Kidney (tissue), 14 donors: ENCODE measurements around the gene MYO16. TPM values are rescaled to one million over a fixed set of nuclear protein-coding genes. Genes with fewer than 3 reads are reported as not detected.

ENCODE experiments used
- DNase-seq, 5 donors: peaks; one replicate each; pipeline ENCODE4 v3.0.0-alpha.2; 2013 to 2020
- FAIRE-seq: peaks from 2 replicates; lab custom pipeline; 2012; peaks lifted over from hg19 to GRCh38; lab: Jason Lieb, UNC
- H3K27ac ChIP-seq, 2 donors: one replicate each; pipeline ENCODE4 v1.7.0; 2013; ENCODE audit warnings: low read depth in 2 of 2, low read length in 2 of 2, inconsistent platforms in 1 of 2
- H3K27me3 ChIP-seq: one replicate; pipeline ENCODE4 v1.7.1; 2013; ENCODE audit warnings: low read length, inconsistent platforms; ENCODE audit not compliant: control insufficient read depth, insufficient read depth
- H3K36me3 ChIP-seq, 3 donors: one replicate each; pipeline versions ENCODE4 v1.7.0 to v1.7.1; 2013; ENCODE audit warnings: low read length in 3 of 3, control low read depth in 1 of 3, inconsistent platforms in 1 of 3; ENCODE audit not compliant: insufficient read depth in 3 of 3, control insufficient read depth in 2 of 3
- H3K4me1 ChIP-seq, 3 donors: one replicate each; pipeline versions ENCODE4 v1.7.0 to v1.7.1; 2013; ENCODE audit warnings: low read length in 3 of 3, inconsistent platforms in 1 of 3, low read depth in 1 of 3; ENCODE audit not compliant: control insufficient read depth in 2 of 3, insufficient read depth in 2 of 3
- H3K4me3 ChIP-seq, 3 donors: one replicate each; pipeline versions ENCODE4 v1.7.0 to v1.8.1; 2013; ENCODE audit warnings: low read length in 3 of 3, control low read depth in 1 of 3, inconsistent platforms in 1 of 3
- H3K9ac ChIP-seq, 3 donors: one replicate each; pipeline versions ENCODE4 v1.7.0 to v1.7.1; 2013; ENCODE audit warnings: low read length in 3 of 3, control low read depth in 1 of 3, inconsistent platforms in 1 of 3
- H3K9me3 ChIP-seq, 3 donors: one replicate each; pipeline versions ENCODE4 v1.7.0 to v1.7.1; 2013; ENCODE audit warnings: low read length in 3 of 3, control low read depth in 1 of 3, inconsistent platforms in 1 of 3; ENCODE audit not compliant: control insufficient read depth in 2 of 3, insufficient read depth in 1 of 3
- intact Hi-C: fragments of 100-400 bp; cut with DNase I; formaldehyde crosslinking; loops from one replicate; pipeline ENCODE4 v1.11.1; 2022
- polyA plus RNA-seq: library from polyadenylated mRNA; stranded (reverse); fragments of 350-450 nt; fragmentation: Illumina TruSeq; extraction: RNeasy Lipid Tissue Mini Kit (QIAGEN cat#74804); gene quantifications from one replicate; pipeline ENCODE4 v1.2.3, GENCODE V29; 2014; ENCODE audit warnings: low read depth, low replicate concordance; ENCODE audit not compliant: insufficient read depth
- total RNA-seq: library from RNA; stranded (reverse); fragmentation: NEBNext Ultra II Directional; extraction: Animal tissue kit (Norgen Biotek cat#: 25700); gene quantifications from one replicate; pipeline ENCODE4 v1.2.1, GENCODE V29; 2021
- TF ChIP-seq, protein P1 (sequence below): IDR thresholded peaks from 3 replicates; pipeline ENCODE4 v1.5.1; 2012; ENCODE audit warnings: mild to moderate bottlenecking, moderate library complexity, borderline replicate concordance; ENCODE audit not compliant: insufficient read depth; ENCODE audit errors: extremely low read depth
- donor health status: control.
- donor health status: control.
- donor health status: control.
- donor health status: control.
- donor health status: control.
- donor health status: DM: yes; HTN: yes; CAD: no.
- donor health status: Normal renal cell carcinoma (clear cell type).

Gene MYO16
- total and polyA plus RNA-seq, 2 donors from 2014 or later: 0.22 to 0.43 TPM

DNA sequence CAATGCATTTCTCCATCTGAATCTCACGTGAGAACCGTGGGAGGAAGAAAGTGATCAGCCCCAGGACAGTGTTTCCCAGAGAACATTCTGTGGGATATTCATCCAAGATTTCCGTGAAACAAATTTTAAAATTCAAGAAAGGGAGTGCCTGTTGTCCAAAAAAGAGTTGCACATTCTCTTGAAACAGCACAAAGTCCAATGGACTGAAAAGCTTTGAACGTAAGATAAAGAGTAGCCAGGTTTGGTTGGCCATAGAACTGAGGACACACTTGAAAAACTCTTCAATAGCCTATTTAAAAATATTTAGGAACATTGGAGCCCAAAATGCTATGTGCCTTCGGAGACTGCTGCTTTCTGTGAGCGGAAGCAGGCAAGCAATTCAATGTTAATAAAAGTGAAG is 353.9 kb downstream of the MYO16 start:
- FAIRE-seq (no peak), DNase-seq (no peak)
- TF ChIP-seq, protein P1, sequence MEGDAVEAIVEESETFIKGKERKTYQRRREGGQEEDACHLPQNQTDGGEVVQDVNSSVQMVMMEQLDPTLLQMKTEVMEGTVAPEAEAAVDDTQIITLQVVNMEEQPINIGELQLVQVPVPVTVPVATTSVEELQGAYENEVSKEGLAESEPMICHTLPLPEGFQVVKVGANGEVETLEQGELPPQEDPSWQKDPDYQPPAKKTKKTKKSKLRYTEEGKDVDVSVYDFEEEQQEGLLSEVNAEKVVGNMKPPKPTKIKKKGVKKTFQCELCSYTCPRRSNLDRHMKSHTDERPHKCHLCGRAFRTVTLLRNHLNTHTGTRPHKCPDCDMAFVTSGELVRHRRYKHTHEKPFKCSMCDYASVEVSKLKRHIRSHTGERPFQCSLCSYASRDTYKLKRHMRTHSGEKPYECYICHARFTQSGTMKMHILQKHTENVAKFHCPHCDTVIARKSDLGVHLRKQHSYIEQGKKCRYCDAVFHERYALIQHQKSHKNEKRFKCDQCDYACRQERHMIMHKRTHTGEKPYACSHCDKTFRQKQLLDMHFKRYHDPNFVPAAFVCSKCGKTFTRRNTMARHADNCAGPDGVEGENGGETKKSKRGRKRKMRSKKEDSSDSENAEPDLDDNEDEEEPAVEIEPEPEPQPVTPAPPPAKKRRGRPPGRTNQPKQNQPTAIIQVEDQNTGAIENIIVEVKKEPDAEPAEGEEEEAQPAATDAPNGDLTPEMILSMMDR: no peak
- Histone ChIP-seq H3K27ac (no peak overlapping the region), H3K4me1 (no peaks in the 10 kb centered on the region), H3K9me3 (no peaks in the 10 kb centered on the region), H3K4me3 (no peak overlapping the region), H3K27me3 (no peaks in the 10 kb centered on the region), H3K36me3 (no peaks in the 10 kb centered on the region), H3K9ac (no peak overlapping the region)
- intact Hi-C loops: no loop called here

GRCh38 chr13:108984251-108984920 is 355.0 kb downstream of the MYO16 start:
- Histone ChIP-seq H3K4me1 (no peaks in the 10 kb centered on the region), H3K4me3 (no peak overlapping the region), H3K27me3 (no peaks in the 10 kb centered on the region), H3K9me3 (no peaks in the 10 kb centered on the region), H3K9ac (no peak overlapping the region), H3K36me3 (no peaks in the 10 kb centered on the region), H3K27ac (no peak overlapping the region)
- intact Hi-C loops: no loop called here
- TF ChIP-seq, protein P1: no peak
- DNase-seq: no peak
- no peak for FAIRE-seq

DNA sequence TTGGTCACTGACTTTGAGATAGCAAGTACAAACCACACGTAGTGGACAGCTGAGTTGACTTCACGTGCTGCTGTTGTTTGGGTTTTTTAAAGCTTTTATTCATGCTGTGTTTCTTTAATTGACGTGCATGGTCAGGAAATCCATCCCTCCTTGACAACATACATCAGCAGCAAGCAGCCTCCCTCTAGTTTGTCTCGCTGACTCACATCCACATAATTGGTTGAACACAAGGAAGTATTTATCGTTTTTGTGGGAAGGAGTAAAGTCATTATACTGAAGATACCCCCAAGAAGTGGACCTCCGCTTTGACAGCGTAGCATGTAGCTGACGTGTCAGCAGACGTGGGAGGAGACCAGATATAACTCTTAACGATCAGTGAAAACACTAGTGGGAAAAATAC is 355.8 kb downstream of the MYO16 start:
- Histone ChIP-seq H3K4me3 (no peak overlapping the region), H3K9me3 (no peaks in the 10 kb centered on the region), H3K4me1 (no peaks in the 10 kb centered on the region), H3K9ac (no peak overlapping the region), H3K27ac (no peak overlapping the region), H3K27me3 (no peaks in the 10 kb centered on the region), H3K36me3 (no peaks in the 10 kb centered on the region)
- intact Hi-C loops: no loop called here
- no peak for DNase-seq
- TF ChIP-seq, protein P1: no peak
- FAIRE-seq: no peak

GRCh38 chr13:108987517-108987916 is 358.1 kb downstream of the MYO16 start:
- no peak overlapping the region for H3K9ac ChIP-seq
- no peak overlapping the region for H3K27ac ChIP-seq
- no peaks in the 10 kb centered on the region for H3K27me3 ChIP-seq
- FAIRE-seq (no peak), DNase-seq (no peak)
- no peaks in the 10 kb centered on the region for H3K4me1 ChIP-seq
- no peak overlapping the region for H3K4me3 ChIP-seq
- TF ChIP-seq, protein P1: no peak
- H3K36me3 ChIP-seq: no peaks in the 10 kb centered on the region
- intact Hi-C loops: no loop called here
- no peaks in the 10 kb centered on the region for H3K9me3 ChIP-seq
